HFFc6 (cell line): ENCODE measurements around the gene PARP15. TPM values are rescaled to one million over a fixed set of nuclear protein-coding genes. Genes with fewer than 3 reads are reported as not detected.

Source experiments
- DNase-seq: peaks from one replicate; pipeline ENCODE4 v3.0.0-alpha.2; 2018
- H3K27ac Mint-ChIP-seq: 2 replicates; pipeline ENCODE4 v1.8.0; 2020; ENCODE audit warnings: mild to moderate bottlenecking, mixed read lengths
- H3K27me3 Mint-ChIP-seq: 2 replicates; pipeline ENCODE4 v1.8.0; 2021; ENCODE audit warnings: mild to moderate bottlenecking, moderate library complexity, mixed read lengths; ENCODE audit not compliant: insufficient read depth
- H3K36me3 Mint-ChIP-seq: 2 replicates; pipeline ENCODE4 v1.8.0; 2021; ENCODE audit warnings: low read depth, mixed read lengths
- H3K4me1 Mint-ChIP-seq: 2 replicates; pipeline ENCODE4 v1.8.0; 2020; ENCODE audit warnings: low read depth, mixed read lengths
- H3K4me3 Mint-ChIP-seq: 2 replicates; pipeline ENCODE4 v1.8.0; 2020; ENCODE audit warnings: mild to moderate bottlenecking, moderate library complexity, mixed read lengths
- H3K9me3 Mint-ChIP-seq: 2 replicates; pipeline ENCODE4 v1.8.0; 2020; ENCODE audit warnings: mild to moderate bottlenecking, mixed read lengths
- long read RNA-seq: library from polyadenylated mRNA; unstranded; transcript quantifications from one replicate; pipeline ENCODE4 v2.0.0, GENCODE V29; 2019
- total RNA-seq, 6 experiments: library from RNA; stranded (reverse); fragmentation: NEBNext Ultra II Directional; extraction: Animal tissue kit (Norgen Biotek cat#: 25700); gene quantifications; 2 replicates in 1 of 6; 3 replicates in 5 of 6; pipeline ENCODE4 v1.2.3, GENCODE V29; 2021
- TF ChIP-seq, protein P1 (sequence below): fragments of 200-600 bp; sonication (generic); IDR thresholded peaks from 2 replicates; pipeline ENCODE4 v1.5.0; 2021; ENCODE audit warnings: antibody characterized with exemption, mild to moderate bottlenecking

Gene PARP15
- not detected for total RNA-seq
- long read RNA-seq, result 0 reads

DNA sequence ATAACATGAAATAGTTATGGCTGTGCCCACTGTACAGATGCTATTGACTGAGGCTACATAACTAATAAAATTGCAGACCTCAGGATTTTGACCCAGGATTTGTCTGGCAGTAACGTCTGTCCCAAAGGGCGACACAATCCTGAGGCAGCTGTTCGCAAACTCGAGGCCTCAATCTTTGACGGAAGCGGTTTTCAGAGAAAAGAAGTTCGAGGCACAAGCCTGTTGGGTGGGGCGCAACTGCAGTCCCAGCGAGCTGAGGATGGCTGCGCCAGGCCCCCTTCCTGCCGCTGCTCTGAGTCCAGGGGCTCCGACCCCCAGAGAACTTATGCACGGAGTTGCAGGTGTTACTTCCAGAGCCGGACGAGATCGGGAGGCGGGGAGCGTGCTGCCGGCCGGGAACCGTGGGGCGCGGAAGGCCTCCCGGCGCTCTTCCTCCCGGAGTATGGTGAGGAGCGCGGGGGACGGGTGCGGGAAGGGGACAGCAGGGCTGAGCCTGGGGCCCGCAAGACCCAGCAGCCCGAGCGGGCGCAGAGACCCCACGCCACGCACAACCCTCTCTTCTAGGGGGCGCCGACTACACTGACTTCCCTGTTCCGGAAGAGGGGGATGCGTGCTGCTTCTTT lies at the start of gene PARP15:
Gene PARP15 (plus strand): TSS at position 242 of the 623 bp plus-strand sequence. CDS start 18 bp downstream, at position 260.
- Mint-ChIP-seq H3K27me3 (peaks cover 8% of the 10 kb centered on the region; the same call in 1 of the 2 replicates), H3K9me3 (peaks cover 15% of the 10 kb centered on the region), H3K36me3 (peaks cover 13% of the 10 kb centered on the region), H3K4me1 (peaks cover 8% of the 10 kb centered on the region), H3K27ac (no peak within 1 kb of the TSS), H3K4me3 (peak within 1 kb of the TSS; percentile 73)
- TF ChIP-seq, protein P1, sequence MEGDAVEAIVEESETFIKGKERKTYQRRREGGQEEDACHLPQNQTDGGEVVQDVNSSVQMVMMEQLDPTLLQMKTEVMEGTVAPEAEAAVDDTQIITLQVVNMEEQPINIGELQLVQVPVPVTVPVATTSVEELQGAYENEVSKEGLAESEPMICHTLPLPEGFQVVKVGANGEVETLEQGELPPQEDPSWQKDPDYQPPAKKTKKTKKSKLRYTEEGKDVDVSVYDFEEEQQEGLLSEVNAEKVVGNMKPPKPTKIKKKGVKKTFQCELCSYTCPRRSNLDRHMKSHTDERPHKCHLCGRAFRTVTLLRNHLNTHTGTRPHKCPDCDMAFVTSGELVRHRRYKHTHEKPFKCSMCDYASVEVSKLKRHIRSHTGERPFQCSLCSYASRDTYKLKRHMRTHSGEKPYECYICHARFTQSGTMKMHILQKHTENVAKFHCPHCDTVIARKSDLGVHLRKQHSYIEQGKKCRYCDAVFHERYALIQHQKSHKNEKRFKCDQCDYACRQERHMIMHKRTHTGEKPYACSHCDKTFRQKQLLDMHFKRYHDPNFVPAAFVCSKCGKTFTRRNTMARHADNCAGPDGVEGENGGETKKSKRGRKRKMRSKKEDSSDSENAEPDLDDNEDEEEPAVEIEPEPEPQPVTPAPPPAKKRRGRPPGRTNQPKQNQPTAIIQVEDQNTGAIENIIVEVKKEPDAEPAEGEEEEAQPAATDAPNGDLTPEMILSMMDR, result no peak
- no peak for DNase-seq

DNA sequence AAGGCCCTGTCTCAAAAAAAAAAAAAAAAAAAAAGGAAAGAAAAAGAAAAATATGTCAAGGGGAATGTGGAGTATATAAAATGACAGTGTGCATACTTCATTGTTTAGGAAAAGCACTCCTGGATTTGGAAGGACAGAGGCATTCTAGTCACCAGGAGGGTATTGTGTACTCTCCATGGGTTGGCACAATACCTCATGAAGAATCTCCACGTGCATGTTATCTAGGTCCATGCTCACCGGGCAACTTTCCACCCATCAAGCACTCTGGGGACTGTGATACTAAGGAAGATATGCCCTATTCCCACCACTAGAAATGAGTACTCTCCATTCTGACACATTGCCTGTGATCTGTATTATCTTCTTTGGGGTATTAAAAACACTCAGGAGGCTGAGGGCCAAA lies 47.3 kb upstream of the PARP15 start:
- no peak overlapping the region for H3K27ac Mint-ChIP-seq

DNA sequence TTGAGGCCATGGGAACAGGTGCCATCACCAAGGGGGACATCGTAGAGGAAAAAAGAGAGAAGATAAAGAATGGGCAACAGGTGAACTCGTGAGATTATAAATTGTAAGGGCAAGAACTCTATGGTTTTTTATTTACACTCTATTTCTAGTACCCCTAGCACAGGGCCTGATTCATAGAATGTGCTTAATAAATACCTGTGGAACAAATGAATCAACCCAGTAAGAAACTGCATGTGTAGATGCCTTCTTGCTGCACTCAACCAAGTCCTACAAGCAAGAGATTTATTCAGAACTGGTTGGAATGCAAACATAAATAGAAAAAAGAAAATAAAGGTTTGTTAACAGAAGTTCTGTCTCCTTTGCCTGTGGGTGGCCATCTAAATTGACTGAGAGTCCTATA lies 44.0 kb upstream of the PARP15 start:
- no peak for DNase-seq
- Mint-ChIP-seq H3K27me3 (peaks cover 2% of the 10 kb centered on the region), H3K4me1 (peaks cover 34% of the 10 kb centered on the region), H3K9me3 (no peaks in the 10 kb centered on the region), H3K27ac (peak overlapping the region; percentile 40), H3K36me3 (peaks cover 21% of the 10 kb centered on the region), H3K4me3 (no peak overlapping the region)
- TF ChIP-seq, protein P1, result no peak

More for the DNA sequence above, 47.3 kb upstream of the PARP15 start:
- Mint-ChIP-seq H3K36me3 (peaks cover 21% of the 10 kb centered on the region), H3K9me3 (no peaks in the 10 kb centered on the region), H3K4me1 (peaks cover 34% of the 10 kb centered on the region), H3K27me3 (peaks cover 2% of the 10 kb centered on the region; the same call in 1 of the 2 replicates), H3K4me3 (no peak overlapping the region)
- TF ChIP-seq, protein P1, result no peak
- DNase-seq, result no peak

DNA sequence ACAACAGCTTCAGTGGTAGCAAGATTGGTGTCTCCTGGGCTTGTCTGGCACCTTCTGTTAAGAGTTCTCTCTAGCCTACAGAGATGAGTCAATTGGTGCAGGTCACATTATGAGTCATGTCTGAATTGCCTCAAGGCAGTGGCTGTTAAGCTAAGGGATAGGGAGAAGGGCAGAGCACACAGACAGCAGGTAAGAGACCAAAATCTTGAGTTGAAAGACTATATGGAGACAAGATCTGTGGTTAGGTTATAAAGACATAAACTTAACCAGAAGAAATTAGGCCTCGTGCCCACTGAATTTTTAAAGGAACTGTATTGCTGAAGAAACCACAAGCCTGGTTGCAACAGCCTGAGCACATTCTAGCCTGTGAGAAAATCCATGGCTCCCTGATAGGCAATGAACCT lies 43.5 kb upstream of the PARP15 start:
- peak; percentile 93 for DNase-seq
- Mint-ChIP-seq H3K9me3 (no peaks in the 10 kb centered on the region), H3K4me1 (peaks cover 34% of the 10 kb centered on the region), H3K27me3 (peaks cover 2% of the 10 kb centered on the region), H3K36me3 (peaks cover 21% of the 10 kb centered on the region), H3K4me3 (no peak overlapping the region; the same call in 1 of the 2 replicates), H3K27ac (peak overlapping the region; percentile 19)
- TF ChIP-seq, protein P1, result no peak

DNA sequence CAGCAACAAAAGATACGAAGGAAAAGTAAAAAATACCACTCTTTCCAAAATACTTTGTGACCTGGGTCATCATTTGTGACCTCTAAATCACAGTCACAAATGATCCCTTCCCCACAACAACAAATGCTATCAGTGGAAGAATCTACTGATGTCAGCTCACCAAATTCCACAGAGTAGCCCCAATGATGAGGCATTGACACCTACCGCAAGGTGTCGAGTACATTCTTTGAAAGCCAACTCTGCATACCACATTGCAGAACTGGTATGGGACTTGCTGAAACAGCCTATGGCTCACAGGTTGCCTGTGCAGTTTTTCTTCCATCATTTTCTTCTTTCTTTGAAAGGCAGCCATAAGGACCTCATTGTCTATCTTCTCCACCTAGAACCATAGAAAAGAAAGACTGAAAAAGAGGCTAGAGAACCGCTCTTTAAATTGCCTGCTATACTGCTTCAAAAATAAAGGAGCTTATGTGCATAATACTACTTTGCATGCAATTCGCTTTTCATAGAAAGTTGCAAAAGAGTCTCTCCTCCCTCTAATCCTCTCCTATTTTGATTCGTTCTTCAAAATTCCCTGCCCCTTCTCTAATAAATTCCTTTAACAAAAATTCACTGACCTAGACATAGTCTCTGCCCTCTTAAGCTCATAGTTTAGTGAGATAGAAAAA lies 41.4 kb upstream of the PARP15 start:
- Mint-ChIP-seq H3K27ac (no peak overlapping the region), H3K4me3 (no peak overlapping the region), H3K36me3 (peaks cover 21% of the 10 kb centered on the region), H3K27me3 (peaks cover 2% of the 10 kb centered on the region), H3K4me1 (peaks cover 34% of the 10 kb centered on the region), H3K9me3 (no peaks in the 10 kb centered on the region)
- TF ChIP-seq, protein P1, result no peak
- no peak for DNase-seq
